Right lobe of liver (tissue), 4 donors: Measurements from ENCODE around the gene SLCO2A1.

Experiments
- CTCF ChIP-seq, 4 donors: fragments of 200-600 bp in 3 of 4; fragments of 450-650 bp in 1 of 4; IDR thresholded peaks; one replicate each; pipeline versions ENCODE4 v1.5.1 to v1.8.0; 2016 to 2022; ENCODE audit warnings: antibody characterized with exemption in 4 of 4, mild to moderate bottlenecking in 2 of 4
- POLR2A ChIP-seq: fragments of 450-650 bp; IDR thresholded peaks from one replicate; pipeline ENCODE4 v1.6.1; 2017; ENCODE audit warnings: antibody characterized with exemption, mild to moderate bottlenecking
- donor health status: DM: no; HTN: no; CAD: no.
- donor health status: DM: no; HTN: no; CAD: no.
- donor health status: DM: no; HTN: yes; CAD: no.

GRCh38 chr3:134065252-134066157, 35.8 kb upstream of the SLCO2A1 start:
- TF ChIP-seq CTCF (IDR thresholded peaks at IDR 0.05) (no peak), POLR2A (no peak)
